CD14-positive monocyte (primary cell): ENCODE measurements around the gene ACADS. TPM values are rescaled to one million over a fixed set of nuclear protein-coding genes. Genes with fewer than 3 reads are reported as not detected.
A peak's percentile ranks its signal among the peaks of the same experiment; 100 is the strongest.

Experiments
- DNase-seq, 3 donors: peaks; one replicate each; pipeline ENCODE4 v3.0.0-alpha.2; 2011 to 2022
- H2AFZ ChIP-seq: 2 replicates; pipeline ENCODE4 v1.6.0; 2012; ENCODE audit warnings: mild to moderate bottlenecking, low read depth, low read length, inconsistent platforms; ENCODE audit not compliant: insufficient read depth, poor library complexity, severe bottlenecking
- H3K27ac ChIP-seq, 2 donors: 1 replicate in 1 of 2; 2 replicates in 1 of 2; pipeline ENCODE4 v1.5.1; 2012 to 2013; ENCODE audit warnings: low read length in 2 of 2, control low read depth in 1 of 2, inconsistent platforms in 1 of 2, low read depth in 1 of 2, mild to moderate bottlenecking in 1 of 2
- H3K27me3 ChIP-seq, 2 donors: one replicate each; pipeline versions ENCODE4 v1.6.0 to v1.6.1; 2011 to 2013; ENCODE audit warnings: low read length in 2 of 2; ENCODE audit not compliant: control insufficient read depth in 2 of 2, insufficient read depth in 2 of 2
- H3K36me3 ChIP-seq, 2 donors: replicated peaks in 1 of 2; 1 replicate in 1 of 2; 2 replicates in 1 of 2; pipeline versions ENCODE4 v1.5.1 to v1.6.1; 2012 to 2013; ENCODE audit warnings: low read length in 2 of 2, control low read depth in 1 of 2, inconsistent platforms in 1 of 2, mild to moderate bottlenecking in 1 of 2; ENCODE audit not compliant: insufficient read depth in 2 of 2, control insufficient read depth in 1 of 2
- H3K4me1 ChIP-seq, 2 donors: 1 replicate in 1 of 2; 2 replicates in 1 of 2; pipeline versions ENCODE4 v1.5.1 to v1.6.1; 2012 to 2013; ENCODE audit warnings: low read length in 2 of 2, control low read depth in 1 of 2, inconsistent platforms in 1 of 2, mild to moderate bottlenecking in 1 of 2, moderate library complexity in 1 of 2; ENCODE audit not compliant: insufficient read depth in 2 of 2, control insufficient read depth in 1 of 2
- H3K4me2 ChIP-seq: replicated peaks from 2 replicates; pipeline ENCODE3; 2012; ENCODE audit warnings: low read length, moderate library complexity, mild to moderate bottlenecking; ENCODE audit not compliant: poor library complexity, severe bottlenecking; ENCODE audit errors: extremely low read depth
- H3K4me3 ChIP-seq, 3 experiments: fragments of 200-600 bp in 1 of 3; sonication (generic) in 1 of 3; replicated peaks in 1 of 3; 1 replicate in 2 of 3; 2 replicates in 1 of 3; pipeline ENCODE4 v1.5.1; 2011 to 2013; ENCODE audit warnings: low read length in 3 of 3, mild to moderate bottlenecking in 3 of 3, control low read depth in 2 of 3, low read depth in 2 of 3, inconsistent platforms in 1 of 3, moderate library complexity in 1 of 3
- H3K79me2 ChIP-seq: 2 replicates; pipeline ENCODE4 v1.6.0; 2012; ENCODE audit warnings: mild to moderate bottlenecking, control low read depth, inconsistent platforms, low read length, moderate library complexity; ENCODE audit not compliant: insufficient read depth
- H3K9ac ChIP-seq: 2 replicates; pipeline ENCODE4 v1.6.0; 2017; ENCODE audit warnings: low read length, mild to moderate bottlenecking; ENCODE audit not compliant: insufficient read depth, poor library complexity, severe bottlenecking
- H3K9me3 ChIP-seq, 2 donors: replicated peaks in 1 of 2; 1 replicate in 1 of 2; 2 replicates in 1 of 2; pipeline versions ENCODE4 v1.5.1 to v1.6.1; 2012 to 2013; ENCODE audit warnings: low read length in 2 of 2, control low read depth in 1 of 2; ENCODE audit not compliant: control insufficient read depth in 1 of 2, insufficient read depth in 1 of 2
- H4K20me1 ChIP-seq: 2 replicates; pipeline ENCODE4 v1.6.0; 2012; ENCODE audit warnings: mild to moderate bottlenecking, low read length, control low read depth, moderate library complexity; ENCODE audit not compliant: insufficient read depth
- H3K27ac Mint-ChIP-seq, 7 donors: one replicate each; pipeline ENCODE4 v1.8.0; 2020; ENCODE audit warnings: mild to moderate bottlenecking in 7 of 7, mixed read lengths in 7 of 7, moderate library complexity in 6 of 7, inconsistent platforms in 2 of 7
- H3K27me3 Mint-ChIP-seq, 3 donors: one replicate each; pipeline ENCODE4 v1.8.0; 2021 to 2022; ENCODE audit warnings: low read depth in 3 of 3, mild to moderate bottlenecking in 3 of 3, mixed read lengths in 3 of 3, moderate library complexity in 3 of 3, inconsistent platforms in 1 of 3
- H3K36me3 Mint-ChIP-seq, 2 donors: one replicate each; pipeline ENCODE4 v1.8.0; 2020; ENCODE audit warnings: mixed read lengths in 2 of 2, inconsistent platforms in 1 of 2, mild to moderate bottlenecking in 1 of 2
- H3K4me1 Mint-ChIP-seq: one replicate; pipeline ENCODE4 v1.8.0; 2020; ENCODE audit warnings: mild to moderate bottlenecking, mixed read lengths
- H3K4me3 Mint-ChIP-seq, 2 donors: one replicate each; pipeline ENCODE4 v1.8.0; 2020; ENCODE audit warnings: mild to moderate bottlenecking in 2 of 2, mixed read lengths in 2 of 2, moderate library complexity in 1 of 2
- H3K9me3 Mint-ChIP-seq, 7 donors: one replicate each; pipeline ENCODE4 v1.8.0; 2020 to 2022; ENCODE audit warnings: mixed read lengths in 7 of 7, mild to moderate bottlenecking in 6 of 7, moderate library complexity in 6 of 7, inconsistent platforms in 2 of 7
- WGBS: methylation state at CpG from one replicate; pipeline ENCODE4 v1.1.5; 2013; ENCODE audit warnings: missing lambda C conversion rate; ENCODE audit not compliant: insufficient coverage; 5-methylcytosine and 5-hydroxymethylcytosine counted together
- intact Hi-C, 2 donors: fragments of 100-400 bp; cut with micrococcal nuclease; formaldehyde crosslinking; loops; one replicate each; pipeline versions ENCODE4 v1.15.0 to v1.15.1; 2023
- polyA plus RNA-seq, 3 donors: library from polyadenylated mRNA; depleted of rRNA in 1 of 3; unstranded in 2 of 3; stranded (reverse) in 1 of 3; fragments of 300-500 nt in 2 of 3; fragments of >200 nt in 1 of 3; fragmentation: Illumina TruSeq in 2 of 3; gene quantifications; 1 replicate in 2 of 3; 2 replicates in 1 of 3; pipeline ENCODE4 v1.2.3, GENCODE V29; 2012 to 2021
- TF ChIP-seq, protein P1 (sequence below): fragments of 200-600 bp; IDR thresholded peaks from one replicate; pipeline ENCODE4 v1.8.0; 2022; ENCODE audit warnings: antibody characterized with exemption, mild to moderate bottlenecking

Gene ACADS
- polyA plus RNA-seq, 3 donors = 9.2 to 25.1 (median 18.2) TPM

DNA sequence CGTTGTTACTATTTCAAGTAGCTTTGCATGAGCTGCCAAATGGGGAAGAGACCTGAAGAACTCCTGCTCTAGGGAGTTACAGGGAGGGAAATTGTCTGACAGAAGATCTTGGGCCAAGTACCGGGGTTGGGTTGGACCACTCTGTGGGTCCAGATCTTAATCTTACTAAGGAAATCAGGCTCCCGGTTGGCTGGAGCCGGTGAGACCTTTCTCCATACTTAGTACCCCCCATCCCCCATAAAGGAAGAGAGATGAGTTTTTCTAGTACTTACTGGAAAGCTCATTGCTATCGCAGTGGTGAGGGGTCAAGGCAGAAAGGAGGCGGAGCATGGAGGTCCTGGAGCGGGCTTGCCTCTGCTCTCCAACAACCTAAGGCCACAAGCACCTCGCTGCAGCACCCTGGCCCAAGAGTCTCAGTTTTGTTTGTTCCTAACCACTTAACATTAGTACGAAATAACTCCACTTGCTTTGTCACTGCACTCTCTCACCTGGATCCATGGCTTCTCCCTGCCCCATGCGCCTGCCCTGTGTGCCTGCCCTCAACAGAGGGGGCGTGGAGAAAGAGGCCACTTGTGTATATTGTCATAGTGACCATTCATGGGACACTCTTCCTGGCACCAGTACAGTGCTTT, 22.2 kb upstream of the ACADS start:
- Histone ChIP-seq H3K36me3 (peaks cover 24 to 56% of the 10 kb centered on the region in 2 donors), H3K27ac (no peak overlapping the region), H3K9ac (no peak overlapping the region), H3K4me3 (no peak overlapping the region), H3K4me2 (no peak overlapping the region), H4K20me1 (no peaks in the 10 kb centered on the region), H2AFZ (no peak overlapping the region), H3K9me3 (no peaks in the 10 kb centered on the region), H3K4me1 (peaks cover 17 to 19% of the 10 kb centered on the region in 2 donors), H3K27me3 (no peaks in the 10 kb centered on the region), H3K79me2 (peaks cover 10% of the 10 kb centered on the region)
- 90% methylated on average over 4 of the region's 11 CpGs for WGBS
- DNase-seq = no peak
- Mint-ChIP-seq H3K4me1 (peaks cover 18% of the 10 kb centered on the region), H3K27me3 (peaks cover 0 to 1% (median 0%) of the 10 kb centered on the region in 3 donors), H3K27ac (peak overlapping the region in 2 of 7 donors; percentile 31 to 52), H3K4me3 (no peak overlapping the region), H3K9me3 (no peaks in the 10 kb centered on the region), H3K36me3 (peaks cover 48 to 56% of the 10 kb centered on the region in 2 donors)
- TF ChIP-seq, protein P1, sequence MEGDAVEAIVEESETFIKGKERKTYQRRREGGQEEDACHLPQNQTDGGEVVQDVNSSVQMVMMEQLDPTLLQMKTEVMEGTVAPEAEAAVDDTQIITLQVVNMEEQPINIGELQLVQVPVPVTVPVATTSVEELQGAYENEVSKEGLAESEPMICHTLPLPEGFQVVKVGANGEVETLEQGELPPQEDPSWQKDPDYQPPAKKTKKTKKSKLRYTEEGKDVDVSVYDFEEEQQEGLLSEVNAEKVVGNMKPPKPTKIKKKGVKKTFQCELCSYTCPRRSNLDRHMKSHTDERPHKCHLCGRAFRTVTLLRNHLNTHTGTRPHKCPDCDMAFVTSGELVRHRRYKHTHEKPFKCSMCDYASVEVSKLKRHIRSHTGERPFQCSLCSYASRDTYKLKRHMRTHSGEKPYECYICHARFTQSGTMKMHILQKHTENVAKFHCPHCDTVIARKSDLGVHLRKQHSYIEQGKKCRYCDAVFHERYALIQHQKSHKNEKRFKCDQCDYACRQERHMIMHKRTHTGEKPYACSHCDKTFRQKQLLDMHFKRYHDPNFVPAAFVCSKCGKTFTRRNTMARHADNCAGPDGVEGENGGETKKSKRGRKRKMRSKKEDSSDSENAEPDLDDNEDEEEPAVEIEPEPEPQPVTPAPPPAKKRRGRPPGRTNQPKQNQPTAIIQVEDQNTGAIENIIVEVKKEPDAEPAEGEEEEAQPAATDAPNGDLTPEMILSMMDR = no peak
- intact Hi-C loops = no loop called here

GRCh38 chr12:120705618-120706017, 20.0 kb upstream of the ACADS start:
- H3K9me3 Mint-ChIP-seq = no peaks in the 10 kb centered on the region
- peaks cover 37 to 42% of the 10 kb centered on the region in 2 donors for H3K36me3 Mint-ChIP-seq
- Histone ChIP-seq H3K27ac (no peak overlapping the region), H3K4me3 (no peak overlapping the region), H3K36me3 (peaks cover 20 to 45% of the 10 kb centered on the region in 2 donors), H4K20me1 (no peaks in the 10 kb centered on the region), H3K9ac (no peak overlapping the region), H3K4me1 (peaks cover 6 to 7% of the 10 kb centered on the region in 2 donors), H3K9me3 (no peaks in the 10 kb centered on the region), H3K4me2 (no peak overlapping the region), H2AFZ (no peak overlapping the region), H3K79me2 (peaks cover 3% of the 10 kb centered on the region), H3K27me3 (no peaks in the 10 kb centered on the region)
- no peak overlapping the region for H3K27ac Mint-ChIP-seq
- H3K4me3 Mint-ChIP-seq = no peak overlapping the region
- WGBS = no CpG with 5 or more reads among the region's 1 CpG
- TF ChIP-seq, protein P1 = no peak
- H3K4me1 Mint-ChIP-seq = peaks cover 5% of the 10 kb centered on the region
- no peak for DNase-seq
- H3K27me3 Mint-ChIP-seq = peaks cover 0 to 1% (median 0%) of the 10 kb centered on the region in 3 donors
- intact Hi-C loops = no loop called here
